K562 (cell line): ENCODE measurements around the gene LRRK2. TPM values are rescaled to one million over a fixed set of nuclear protein-coding genes. Genes with fewer than 3 reads are reported as not detected.

Source experiments
- ATAC-seq: fragments of 200-7000 bp; cut with Tn5 transposase; 3 replicates; pipeline ENCODE4 v1.9.1; 2020; ENCODE audit warnings: moderate library complexity
- BruUV-seq: library from RNA; stranded (reverse); fragments of 400-500 nt; replicated peaks from 2 replicates; lab custom pipeline; 2021; lab: Mats Ljungman, UMichigan
- CTCF ChIA-PET: fragments of 300-600 bp; formaldehyde crosslinking; extraction: SDS; loops from one replicate; lab custom pipeline; 2021; ENCODE audit warnings: low intra/inter-chr PET ratio; lab: Yijun Ruan, JAX
- POLR2A ChIA-PET: fragments of 300-600, 350-650 bp; sonication (Branson Sonifier 250); formaldehyde crosslinking; extraction: SDS; loops from one replicate; lab custom pipeline; 2021; ENCODE audit warnings: antibody characterized with exemption, inconsistent platforms; lab: Yijun Ruan, JAX
- DNase-seq, 4 experiments: peaks; one replicate each; pipeline versions ENCODE4 v3.0.0 to v3.0.0-alpha.2; 2011 to 2018; ENCODE audit warnings: low spot score in 3 of 4, mixed read lengths in 3 of 4; ENCODE audit errors: extremely low read depth in 1 of 4
- FAIRE-seq: peaks from 2 replicates; lab custom pipeline; 2011; peaks lifted over from hg19 to GRCh38; lab: Jason Lieb, UNC
- H2AFZ ChIP-seq: 2 replicates; pipeline ENCODE4 v1.6.0; 2011; ENCODE audit warnings: low read depth, low read length, control low read depth, inconsistent platforms
- H3K27ac ChIP-seq: fragments of 200-600 bp; 3 replicates; pipeline ENCODE4 v1.8.0; 2011; ENCODE audit warnings: low read depth, mild to moderate bottlenecking, control low read depth, inconsistent platforms, low read length, moderate library complexity, mixed read lengths; ENCODE audit errors: extremely low read depth
- H3K27me3 ChIP-seq, 2 experiments: fragments of 300-600 bp in 1 of 2; 2 replicates in 1 of 2; 3 replicates in 1 of 2; pipeline versions ENCODE4 v1.6.0 to v1.8.0; 2011; ENCODE audit warnings: inconsistent platforms in 2 of 2, low read length in 2 of 2, mild to moderate bottlenecking in 1 of 2, mixed read lengths in 1 of 2, moderate library complexity in 1 of 2; ENCODE audit not compliant: control insufficient read depth in 2 of 2, insufficient read depth in 2 of 2
- H3K36me3 ChIP-seq: fragments of 300-600 bp; 3 replicates; pipeline ENCODE4 v1.8.0; 2011; ENCODE audit warnings: mild to moderate bottlenecking, low read length, inconsistent platforms; ENCODE audit not compliant: control insufficient read depth, insufficient read depth
- H3K4me1 ChIP-seq, 2 experiments: fragments of 200-600 bp in 1 of 2; replicated peaks in 1 of 2; 2 replicates in 1 of 2; 3 replicates in 1 of 2; pipeline versions ENCODE4 v1.5.1 to v1.8.0; 2011; ENCODE audit warnings: inconsistent platforms in 2 of 2, low read length in 2 of 2, mild to moderate bottlenecking in 1 of 2, mixed read lengths in 1 of 2, moderate library complexity in 1 of 2; ENCODE audit not compliant: control insufficient read depth in 2 of 2, insufficient read depth in 2 of 2
- H3K4me2 ChIP-seq: 2 replicates; pipeline ENCODE4 v1.6.1; 2011; ENCODE audit warnings: low read length, control low read depth, inconsistent platforms, mixed read lengths; ENCODE audit not compliant: insufficient read depth
- H3K4me3 ChIP-seq: fragments of 200-600 bp; sonication (generic), shearing (Covaris generic); 2 replicates; pipeline ENCODE4 v1.5.1; 2016; ENCODE audit warnings: control low read depth, inconsistent platforms
- H3K79me2 ChIP-seq: fragments of 200-600 bp; 3 replicates; pipeline ENCODE4 v1.8.0; 2011; ENCODE audit warnings: low read length, inconsistent platforms; ENCODE audit not compliant: control insufficient read depth, insufficient read depth
- H3K9ac ChIP-seq, 2 experiments: 2 replicates each; pipeline versions ENCODE4 v1.6.0 to v1.6.1; 2011; ENCODE audit warnings: low read depth in 2 of 2, low read length in 2 of 2, control low read depth in 1 of 2, inconsistent platforms in 1 of 2, mild to moderate bottlenecking in 1 of 2, mixed read lengths in 1 of 2; ENCODE audit not compliant: insufficient read depth in 1 of 2
- H3K9me1 ChIP-seq: one replicate; pipeline ENCODE4 v1.6.0; 2011; ENCODE audit warnings: inconsistent platforms, mild to moderate bottlenecking, low read length, moderate library complexity; ENCODE audit not compliant: control insufficient read depth, insufficient read depth
- H3K9me3 ChIP-seq: replicated peaks from 2 replicates; pipeline ENCODE4 v1.5.1; 2011; ENCODE audit warnings: low read depth, low read length, inconsistent platforms; ENCODE audit not compliant: control insufficient read depth, insufficient read depth
- H4K20me1 ChIP-seq: replicated peaks from 2 replicates; pipeline ENCODE4 v1.6.1; 2011; ENCODE audit warnings: low read length, inconsistent platforms, mixed read lengths; ENCODE audit not compliant: control insufficient read depth, insufficient read depth
- CBX8 ChIP-seq: fragments of 200-600 bp; sonication (generic); IDR thresholded peaks from 2 replicates; pipeline ENCODE4 v1.6.1; 2012; ENCODE audit warnings: borderline replicate concordance, mixed run types, low read depth, mild to moderate bottlenecking, moderate library complexity, mixed read lengths, low read length, control low read depth, inconsistent platforms; ENCODE audit not compliant: poor library complexity, severe bottlenecking; ENCODE audit errors: extremely low read depth
- DNMT1 ChIP-seq: fragments of 450-650 bp; IDR thresholded peaks from 2 replicates; pipeline ENCODE4 v1.6.1; 2016; ENCODE audit warnings: antibody characterized with exemption, mild to moderate bottlenecking
- EHMT2 ChIP-seq: fragments of 450-650 bp; IDR thresholded peaks from 2 replicates; pipeline ENCODE4 v1.6.1; 2018; ENCODE audit warnings: antibody characterized with exemption
- SMARCC2 ChIP-seq: fragments of 450-650 bp; IDR thresholded peaks from 2 replicates; pipeline ENCODE4 v1.6.1; 2017; ENCODE audit warnings: antibody characterized with exemption, moderate library complexity, mild to moderate bottlenecking, low read depth
- in situ Hi-C: fragments of 300-500 bp; cut with MboI; formaldehyde crosslinking; loops from 4 replicates; pipeline ENCODE4 v1.15.0; 2018; ENCODE audit warnings: inconsistent platforms, mixed read lengths
- intact Hi-C: fragments of 100-400 bp; cut with micrococcal nuclease; formaldehyde crosslinking; loops from 2 replicates; pipeline ENCODE4 v1.14.2; 2022
- polyA plus RNA-seq, 8 experiments: library from polyadenylated mRNA; depleted of rRNA in 4 of 8; stranded (reverse) in 5 of 8; unstranded in 3 of 8; fragments of >200 nt; fragmentation: Nextera tagmentation in 2 of 8; fragmentation: Illumina TruSeq in 1 of 8; extraction: Ambion mirVana in 2 of 8; extraction: Trizol in 1 of 8; gene quantifications; 2 replicates each; pipeline versions ENCODE4 v1.2.1 to v1.2.3, GENCODE V29; 2011 to 2014; ENCODE audit warnings: inconsistent platforms in 1 of 8, missing spikeins in 1 of 8
- total RNA-seq, 7 experiments: library from RNA; depleted of rRNA in 6 of 7; stranded (reverse); fragments of >200 nt in 6 of 7; fragmentation: Illumina TruSeq in 2 of 7; extraction: Trizol in 2 of 7; gene quantifications; 2 replicates each; pipeline versions ENCODE4 v1.2.1 to v1.2.3, GENCODE V29; 2011 to 2021; ENCODE audit warnings: low replicate concordance in 1 of 7
- TF ChIP-seq, protein P1 (sequence below): fragments of 450-650 bp; IDR thresholded peaks from 2 replicates; pipeline ENCODE4 v1.6.1; 2016
- TF ChIP-seq, protein P2 (sequence below): fragments of 250-450 bp; sonication (Bioruptor Pico); IDR thresholded peaks from 2 replicates; pipeline ENCODE4 v1.5.0; 2020; ENCODE audit warnings: mild to moderate bottlenecking, borderline replicate concordance

The LRRK2 gene
- total and polyA plus RNA-seq, 9 of the 15 experiments (the other 6 are each of a cell fraction or from before 2014, with no cell fraction given) = 0.03 to 0.89 (median 0.31) TPM

DNA sequence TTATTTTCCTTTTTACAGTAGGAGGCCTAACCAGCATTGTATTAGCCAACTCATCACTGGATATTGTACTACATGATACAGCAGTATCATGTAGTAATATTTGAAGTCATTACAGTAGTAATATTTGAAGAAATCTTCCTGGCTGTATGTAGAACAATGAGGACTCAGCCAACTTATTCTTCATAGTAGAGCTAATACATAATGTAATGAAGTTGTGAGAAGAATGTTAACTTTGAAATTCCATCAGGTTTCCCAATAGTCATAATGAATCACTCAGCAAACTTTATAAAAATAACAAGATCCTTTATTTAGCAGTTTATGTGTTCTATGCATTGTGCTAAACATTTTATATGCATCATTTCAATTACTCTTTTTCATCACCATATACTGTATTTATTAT is 61.8 kb downstream of the LRRK2 start:
- DNase-seq (no peak), FAIRE-seq (no peak)
- H3K4me3 ChIP-seq = no peak overlapping the region
- POLR2A ChIA-PET = no interaction called here
- H3K4me2 ChIP-seq = no peak overlapping the region
- H3K36me3 ChIP-seq = no peaks in the 10 kb centered on the region
- H2AFZ ChIP-seq = no peak overlapping the region
- H3K9me3 ChIP-seq = no peaks in the 10 kb centered on the region
- CTCF ChIA-PET = no interaction called here
- no peaks in the 10 kb centered on the region for H3K27me3 ChIP-seq
- in situ Hi-C loops = no loop called here
- intact Hi-C loops = no loop called here
- BruUV-seq = no TSS peak
- no peaks in the 10 kb centered on the region for H3K9me1 ChIP-seq
- no peak overlapping the region for H3K27ac ChIP-seq
- H3K79me2 ChIP-seq = no peaks in the 10 kb centered on the region
- H3K9ac ChIP-seq = no peak overlapping the region
- no peaks in the 10 kb centered on the region for H4K20me1 ChIP-seq
- no peak for TF ChIP-seq SMARCC2
- no peak for TF ChIP-seq DNMT1
- TF ChIP-seq CBX8 = no peak
- TF ChIP-seq, protein P1, sequence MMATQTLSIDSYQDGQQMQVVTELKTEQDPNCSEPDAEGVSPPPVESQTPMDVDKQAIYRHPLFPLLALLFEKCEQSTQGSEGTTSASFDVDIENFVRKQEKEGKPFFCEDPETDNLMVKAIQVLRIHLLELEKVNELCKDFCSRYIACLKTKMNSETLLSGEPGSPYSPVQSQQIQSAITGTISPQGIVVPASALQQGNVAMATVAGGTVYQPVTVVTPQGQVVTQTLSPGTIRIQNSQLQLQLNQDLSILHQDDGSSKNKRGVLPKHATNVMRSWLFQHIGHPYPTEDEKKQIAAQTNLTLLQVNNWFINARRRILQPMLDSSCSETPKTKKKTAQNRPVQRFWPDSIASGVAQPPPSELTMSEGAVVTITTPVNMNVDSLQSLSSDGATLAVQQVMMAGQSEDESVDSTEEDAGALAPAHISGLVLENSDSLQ = no peak
- TF ChIP-seq EHMT2 = no peak
- TF ChIP-seq, protein P2, sequence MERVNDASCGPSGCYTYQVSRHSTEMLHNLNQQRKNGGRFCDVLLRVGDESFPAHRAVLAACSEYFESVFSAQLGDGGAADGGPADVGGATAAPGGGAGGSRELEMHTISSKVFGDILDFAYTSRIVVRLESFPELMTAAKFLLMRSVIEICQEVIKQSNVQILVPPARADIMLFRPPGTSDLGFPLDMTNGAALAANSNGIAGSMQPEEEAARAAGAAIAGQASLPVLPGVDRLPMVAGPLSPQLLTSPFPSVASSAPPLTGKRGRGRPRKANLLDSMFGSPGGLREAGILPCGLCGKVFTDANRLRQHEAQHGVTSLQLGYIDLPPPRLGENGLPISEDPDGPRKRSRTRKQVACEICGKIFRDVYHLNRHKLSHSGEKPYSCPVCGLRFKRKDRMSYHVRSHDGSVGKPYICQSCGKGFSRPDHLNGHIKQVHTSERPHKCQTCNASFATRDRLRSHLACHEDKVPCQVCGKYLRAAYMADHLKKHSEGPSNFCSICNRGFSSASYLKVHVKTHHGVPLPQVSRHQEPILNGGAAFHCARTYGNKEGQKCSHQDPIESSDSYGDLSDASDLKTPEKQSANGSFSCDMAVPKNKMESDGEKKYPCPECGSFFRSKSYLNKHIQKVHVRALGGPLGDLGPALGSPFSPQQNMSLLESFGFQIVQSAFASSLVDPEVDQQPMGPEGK (CRISPR knock-in tag) = no peak
- TF ChIP-seq, all 486 proteins: peak for 0
- ATAC-seq = no peak
- no peaks in the 10 kb centered on the region for H3K4me1 ChIP-seq
